Measurements from ENCODE around the gene PAX2. TPM values are rescaled to one million over a fixed set of nuclear protein-coding genes. Genes with fewer than 3 reads are reported as not detected.

Gene PAX2
- total RNA-seq, 1 experiment from 2014 or later, result not detected

DNA sequence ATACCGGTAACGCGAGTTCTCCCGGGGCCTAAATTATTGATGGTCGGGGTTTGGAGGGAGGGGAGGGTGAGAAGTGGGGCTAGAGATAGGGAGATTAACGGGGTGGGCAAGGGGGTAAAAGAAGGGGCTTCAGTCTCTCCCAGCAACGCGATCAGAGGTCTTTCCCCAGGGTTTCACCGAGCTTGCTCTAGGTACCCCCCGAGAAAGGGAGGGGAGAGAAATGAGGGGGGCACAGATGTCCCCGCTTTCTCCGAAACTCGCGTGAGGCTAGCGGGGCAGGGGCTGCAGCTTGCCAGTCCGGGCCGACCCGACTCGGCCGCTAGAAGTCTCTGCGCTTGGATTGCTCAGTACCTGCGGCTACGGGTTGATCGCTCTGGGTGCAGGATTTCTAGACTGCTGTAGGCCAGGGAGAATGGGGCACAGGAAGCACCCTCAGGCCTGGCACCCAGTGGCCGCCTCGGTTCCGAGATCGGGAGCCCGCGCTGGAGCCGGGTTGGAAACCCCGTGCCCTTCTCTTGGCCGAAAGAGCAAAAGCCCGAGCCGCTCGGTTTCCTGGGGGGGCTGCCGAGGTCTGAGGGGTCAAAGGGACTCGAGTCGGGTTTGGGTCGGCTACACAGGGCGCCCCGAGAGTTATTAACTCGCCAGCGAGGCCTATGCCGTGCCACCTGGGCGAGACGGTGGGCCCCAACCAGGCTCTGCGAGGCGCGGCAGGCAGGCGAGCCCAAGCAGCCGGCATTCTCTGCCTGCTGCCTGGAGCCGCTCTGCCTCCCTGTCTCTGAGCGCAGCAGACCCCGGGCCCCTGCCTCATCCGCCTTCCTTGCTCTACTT is 3.1 kb downstream of the PAX2 start:
- Histone ChIP-seq H3K9me3 (replicated peaks) (no peaks in the 10 kb centered on the region), H3K27ac (no peak overlapping the region), H3K4me3 (no peak overlapping the region), H3K27me3 (replicated peaks) (peaks cover 98% of the 10 kb centered on the region), H3K36me3 (no peaks in the 10 kb centered on the region), H3K4me1 (replicated peaks) (no peaks in the 10 kb centered on the region)
- DNase-seq (ENCODE audit: low read depth in 1 of 2, low spot score in 2 of 2), result no peak

DNA sequence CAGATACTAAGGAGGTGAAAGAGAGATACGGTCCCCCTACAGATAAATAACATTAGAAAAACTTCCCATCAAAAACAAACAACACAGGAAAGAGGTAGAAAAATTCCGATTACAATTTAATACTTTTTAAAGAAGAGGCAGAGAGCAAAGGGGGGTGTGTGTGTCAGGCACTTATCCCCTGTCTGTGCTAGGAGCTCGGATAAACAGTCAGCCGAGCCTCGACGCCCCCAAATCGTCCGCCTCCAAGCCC is 3.6 kb downstream of the PAX2 start:
- Histone ChIP-seq H3K9me3 (replicated peaks) (no peaks in the 10 kb centered on the region), H3K36me3 (no peaks in the 10 kb centered on the region), H3K27ac (no peak overlapping the region), H3K4me1 (replicated peaks) (no peaks in the 10 kb centered on the region), H3K4me3 (no peak overlapping the region), H3K27me3 (replicated peaks) (peaks cover 98% of the 10 kb centered on the region)
- DNase-seq (ENCODE audit: low read depth in 1 of 2, low spot score in 2 of 2), result no peak

DNA sequence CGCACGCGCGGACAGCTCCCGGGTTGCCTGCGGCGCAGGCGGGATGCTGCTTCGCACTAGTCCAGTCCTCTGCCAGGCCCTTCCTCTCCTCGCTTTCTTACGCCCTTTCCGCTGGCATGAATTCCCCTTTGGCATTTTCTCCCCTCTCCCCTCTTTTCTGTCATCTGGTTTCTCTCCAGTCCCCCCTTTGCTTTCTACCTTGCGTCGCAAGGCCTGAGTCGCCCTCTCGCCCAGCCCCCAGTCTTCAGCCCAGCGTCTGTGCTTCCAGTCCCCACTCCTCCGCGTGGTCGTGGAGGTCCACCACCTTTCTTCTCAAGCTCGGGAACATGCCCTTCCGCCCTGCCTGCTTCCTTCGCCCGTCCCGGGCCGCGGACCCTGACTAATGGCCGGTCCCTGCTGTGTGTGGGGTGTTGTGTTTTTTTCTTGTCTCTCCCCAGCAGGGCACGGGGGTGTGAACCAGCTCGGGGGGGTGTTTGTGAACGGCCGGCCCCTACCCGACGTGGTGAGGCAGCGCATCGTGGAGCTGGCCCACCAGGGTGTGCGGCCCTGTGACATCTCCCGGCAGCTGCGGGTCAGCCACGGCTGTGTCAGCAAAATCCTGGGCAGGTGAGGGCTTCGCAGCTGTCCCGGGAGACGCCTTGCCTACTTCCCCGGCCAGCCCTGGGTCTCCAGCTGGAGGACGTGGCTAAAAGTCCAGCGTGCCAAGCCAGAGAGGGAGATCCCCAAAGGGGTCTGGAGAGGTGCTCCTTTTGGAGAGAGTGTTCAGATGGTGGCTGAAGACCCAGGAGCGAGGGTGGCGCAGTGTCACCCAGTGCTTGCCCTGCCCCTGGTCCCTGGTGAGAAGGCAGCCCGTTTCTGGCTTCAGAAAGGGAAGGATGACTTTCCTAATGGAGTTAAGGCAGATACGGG is 4.2 kb downstream of the PAX2 start:
- H3K4me3 ChIP-seq, result no peak overlapping the region
- H3K27me3 ChIP-seq (replicated peaks), result peaks cover 98% of the 10 kb centered on the region
- no peaks in the 10 kb centered on the region for H3K36me3 ChIP-seq
- no peaks in the 10 kb centered on the region for H3K9me3 ChIP-seq (replicated peaks)
- DNase-seq (ENCODE audit: low read depth in 1 of 2, low spot score in 2 of 2), result no peak
- H3K4me1 ChIP-seq (replicated peaks), result no peaks in the 10 kb centered on the region
- no peak overlapping the region for H3K27ac ChIP-seq

DNA sequence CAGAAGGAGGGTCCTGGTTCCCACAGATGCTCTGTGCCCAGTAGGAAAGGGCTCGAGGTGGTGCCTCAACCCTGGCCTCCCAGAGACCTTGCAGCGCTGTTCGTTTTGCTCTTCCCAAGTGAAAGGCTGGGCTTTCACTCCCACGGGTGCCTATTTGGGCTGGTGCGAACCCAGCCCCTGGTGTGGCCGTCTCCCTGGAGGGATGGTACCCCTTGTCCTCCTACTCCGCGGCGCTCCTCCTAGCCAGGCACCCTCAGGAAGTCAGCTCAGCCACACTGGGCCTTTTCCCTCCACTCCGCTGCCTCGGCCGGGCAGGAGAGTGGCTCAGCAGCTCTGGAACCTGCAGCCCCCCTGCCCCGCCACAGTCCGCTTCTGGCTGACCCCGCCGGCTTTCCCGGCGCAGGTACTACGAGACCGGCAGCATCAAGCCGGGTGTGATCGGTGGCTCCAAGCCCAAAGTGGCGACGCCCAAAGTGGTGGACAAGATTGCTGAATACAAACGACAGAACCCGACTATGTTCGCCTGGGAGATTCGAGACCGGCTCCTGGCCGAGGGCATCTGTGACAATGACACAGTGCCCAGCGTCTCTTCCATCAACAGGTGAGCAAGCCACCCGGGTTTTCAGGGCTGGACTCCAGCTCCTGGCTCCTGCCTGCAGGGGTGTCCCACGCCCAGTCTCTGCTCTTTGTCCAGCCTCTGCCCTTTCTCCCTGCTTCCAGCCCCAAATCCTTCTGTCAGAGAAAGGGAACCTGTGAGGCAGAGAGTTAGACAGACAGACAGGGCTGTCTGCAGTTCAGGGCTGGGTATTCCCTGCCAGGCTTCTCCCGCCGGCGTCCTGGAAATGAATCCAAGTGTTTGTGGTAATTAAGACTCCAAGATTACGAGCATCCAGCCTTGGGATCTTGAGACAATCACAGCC is 5.2 kb downstream of the PAX2 start:
- DNase-seq (ENCODE audit: low read depth in 1 of 2, low spot score in 2 of 2), result no peak
- H3K4me1 ChIP-seq (replicated peaks), result no peaks in the 10 kb centered on the region
- no peak overlapping the region for H3K4me3 ChIP-seq
- no peak overlapping the region for H3K27ac ChIP-seq
- H3K36me3 ChIP-seq, result no peaks in the 10 kb centered on the region
- peaks cover 99% of the 10 kb centered on the region for H3K27me3 ChIP-seq (replicated peaks)
- no peaks in the 10 kb centered on the region for H3K9me3 ChIP-seq (replicated peaks)

DNA sequence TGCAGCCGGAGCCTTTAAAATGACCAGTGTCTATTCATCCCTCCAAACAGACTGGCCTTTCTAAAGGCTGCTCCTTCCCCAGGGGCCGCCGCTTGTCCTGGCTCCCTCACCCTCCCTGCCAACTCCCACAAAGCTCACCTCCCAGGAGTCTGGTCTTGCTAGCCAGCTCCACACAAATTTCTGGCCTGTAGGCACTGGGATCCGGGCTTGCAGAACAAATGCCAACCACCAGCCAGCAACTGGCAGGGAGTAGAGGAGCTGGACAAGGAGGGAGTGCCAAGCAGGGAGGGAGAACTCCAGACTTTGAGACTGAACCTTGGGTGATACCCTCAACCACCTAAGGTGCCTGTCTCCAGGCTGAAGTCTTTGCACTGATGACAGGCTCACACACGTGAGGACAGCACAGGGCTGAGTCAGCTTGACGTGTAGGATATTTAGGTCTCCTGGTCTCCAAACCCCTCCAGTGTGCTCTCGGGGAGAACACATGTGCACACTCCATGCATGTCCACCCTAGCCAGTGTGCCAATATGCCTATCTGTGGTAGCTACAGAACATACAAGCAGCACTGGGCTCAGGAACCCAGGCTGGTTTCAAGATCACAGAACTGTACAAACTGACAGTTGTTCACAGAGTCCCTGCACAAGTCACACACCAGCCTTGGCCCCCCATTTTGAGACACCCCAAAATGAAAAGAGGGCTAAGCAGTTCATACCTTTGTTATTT is 6.0 kb downstream of the PAX2 start:
- Histone ChIP-seq H3K9me3 (replicated peaks) (no peaks in the 10 kb centered on the region), H3K27ac (no peak overlapping the region), H3K27me3 (replicated peaks) (peaks cover 99% of the 10 kb centered on the region), H3K36me3 (no peaks in the 10 kb centered on the region), H3K4me3 (no peak overlapping the region), H3K4me1 (replicated peaks) (no peaks in the 10 kb centered on the region)
- DNase-seq (ENCODE audit: low read depth in 1 of 2, low spot score in 2 of 2), result no peak

DNA sequence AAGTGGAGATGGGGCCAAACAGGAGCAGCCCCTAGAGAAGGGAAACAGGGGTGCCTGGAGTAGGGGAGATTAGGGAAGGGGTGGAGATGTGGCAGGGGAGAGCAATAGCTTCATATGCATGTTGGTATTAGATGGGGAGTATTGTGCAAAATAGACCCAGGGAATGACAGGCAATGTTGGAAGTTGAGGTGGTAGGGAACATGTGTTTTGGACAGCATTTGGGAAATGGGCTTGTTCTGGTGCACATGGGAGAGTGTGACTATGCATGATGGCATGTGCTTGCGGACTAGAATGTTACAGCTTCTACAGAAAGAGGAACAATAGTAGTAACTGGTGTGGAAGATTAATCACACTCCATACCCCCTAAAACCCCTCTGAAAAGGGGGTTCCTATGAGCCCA is 10.4 kb downstream of the PAX2 start:
- Histone ChIP-seq H3K4me3 (no peak overlapping the region), H3K9me3 (replicated peaks) (no peaks in the 10 kb centered on the region), H3K36me3 (no peaks in the 10 kb centered on the region), H3K27ac (no peak overlapping the region), H3K4me1 (replicated peaks) (no peaks in the 10 kb centered on the region), H3K27me3 (replicated peaks) (peaks cover 94% of the 10 kb centered on the region)
- no peak for DNase-seq (ENCODE audit: low read depth in 1 of 2, low spot score in 2 of 2)

DNA sequence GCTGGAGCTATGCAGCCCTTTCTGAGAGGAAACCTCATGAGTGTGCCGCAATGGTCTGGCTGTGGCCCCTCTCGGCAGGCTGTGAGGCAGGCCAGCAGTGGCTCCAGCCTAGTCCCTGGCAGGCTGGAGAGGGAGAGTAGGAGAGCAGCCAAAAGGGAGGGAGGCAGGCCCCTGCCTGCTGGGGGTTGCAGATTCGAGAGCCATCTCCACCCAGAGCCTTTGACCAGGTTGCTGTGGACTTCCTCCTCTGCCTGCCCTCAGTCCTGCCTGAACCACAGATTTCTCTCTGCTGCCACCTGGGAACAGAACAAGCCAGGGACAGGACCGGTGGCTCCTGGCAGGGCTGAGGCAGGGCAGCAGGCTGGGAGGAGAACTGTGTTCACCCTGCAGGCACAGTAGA is 13.9 kb downstream of the PAX2 start:
- peaks cover 88% of the 10 kb centered on the region for H3K27me3 ChIP-seq (replicated peaks)
- no peak overlapping the region for H3K27ac ChIP-seq
- DNase-seq (ENCODE audit: low read depth in 1 of 2, low spot score in 2 of 2), result no peak
- H3K36me3 ChIP-seq, result no peaks in the 10 kb centered on the region
- H3K4me3 ChIP-seq, result no peak overlapping the region
- no peaks in the 10 kb centered on the region for H3K4me1 ChIP-seq (replicated peaks)
- no peaks in the 10 kb centered on the region for H3K9me3 ChIP-seq (replicated peaks)

DNA sequence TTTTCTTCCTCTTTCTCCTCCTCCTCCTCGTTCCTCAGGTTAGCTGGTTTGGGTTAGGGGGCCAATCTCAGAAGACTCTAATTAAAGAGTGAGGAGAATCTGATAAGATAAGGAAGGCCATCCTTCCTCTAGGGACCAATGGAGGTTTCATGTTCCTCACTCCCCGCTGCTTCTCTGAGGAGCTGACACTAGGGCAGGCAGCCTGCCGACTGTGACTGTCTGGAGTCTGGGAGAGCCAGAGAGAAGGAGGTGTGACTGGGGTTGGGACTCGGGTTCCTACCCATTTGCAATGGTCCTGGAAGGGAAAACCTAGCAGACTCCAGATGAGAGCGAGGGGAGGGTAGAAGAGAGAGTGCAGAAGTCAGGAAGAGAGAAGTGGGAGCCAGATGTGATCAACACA is 15.3 kb downstream of the PAX2 start:
- Histone ChIP-seq H3K27ac (no peak overlapping the region), H3K4me1 (replicated peaks) (no peaks in the 10 kb centered on the region), H3K36me3 (no peaks in the 10 kb centered on the region), H3K4me3 (no peak overlapping the region), H3K9me3 (replicated peaks) (no peaks in the 10 kb centered on the region), H3K27me3 (replicated peaks) (peaks cover 88% of the 10 kb centered on the region)
- no peak for DNase-seq (ENCODE audit: low read depth in 1 of 2, low spot score in 2 of 2)

DNA sequence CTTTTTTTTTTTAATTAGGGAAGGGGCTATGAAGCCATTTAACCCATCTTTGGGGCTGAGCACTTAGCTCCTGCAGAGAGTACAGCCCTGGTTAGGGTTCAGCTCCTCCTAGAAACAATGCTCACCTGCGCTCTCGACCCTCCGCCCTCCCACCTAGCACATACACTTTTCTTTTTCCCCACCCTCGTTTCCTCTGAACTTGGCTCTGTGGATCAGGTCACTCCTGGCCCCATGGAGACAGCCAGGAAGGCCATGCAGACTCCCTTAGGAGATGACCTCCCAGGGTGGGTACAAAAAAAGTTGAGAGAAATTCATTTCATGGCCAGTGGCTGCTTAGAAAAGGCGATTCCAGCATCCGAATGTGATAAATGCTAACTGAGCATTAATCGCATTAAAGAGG is 15.8 kb downstream of the PAX2 start:
- Histone ChIP-seq H3K27me3 (replicated peaks) (peaks cover 88% of the 10 kb centered on the region), H3K9me3 (replicated peaks) (no peaks in the 10 kb centered on the region)
- DNase-seq (ENCODE audit: low read depth in 1 of 2, low spot score in 2 of 2), result no peak

DNA sequence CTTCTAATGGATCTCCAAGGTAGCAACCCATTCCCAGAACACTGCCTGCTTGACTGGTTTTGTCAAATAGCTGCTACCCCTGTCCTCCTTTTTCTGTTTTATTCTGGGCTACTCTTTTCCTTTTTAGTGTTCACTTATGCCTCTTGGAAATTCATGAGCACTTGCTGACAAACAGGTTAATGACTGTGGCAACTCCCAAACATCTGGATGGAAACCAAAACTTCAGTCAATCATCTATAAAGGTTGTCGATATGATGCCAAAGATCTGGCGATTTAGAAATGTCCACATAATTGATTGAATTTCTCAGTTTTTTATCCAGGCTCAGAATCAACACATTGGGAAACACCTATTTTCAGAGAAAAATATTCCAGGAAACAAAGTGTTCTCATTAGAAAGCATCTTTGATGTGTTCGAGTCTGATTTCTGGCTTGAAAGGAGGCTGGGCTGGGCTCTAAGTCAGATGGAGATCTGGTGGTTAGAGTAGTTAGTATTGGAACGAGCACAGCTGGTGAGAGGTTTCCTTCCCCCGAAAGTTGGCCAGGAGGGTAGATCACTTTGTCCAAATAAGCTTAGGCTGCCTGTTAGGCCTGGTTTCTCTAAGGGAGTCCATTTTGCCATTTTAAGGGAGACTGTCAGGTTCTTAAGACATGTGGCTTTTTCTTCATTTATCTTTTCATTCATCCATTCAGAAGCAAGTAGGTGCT is 17.8 kb downstream of the PAX2 start:
- H3K27ac ChIP-seq, result no peak overlapping the region
- no peaks in the 10 kb centered on the region for H3K4me1 ChIP-seq (replicated peaks)
- no peak for DNase-seq (ENCODE audit: low read depth in 1 of 2, low spot score in 2 of 2)
- peaks cover 84% of the 10 kb centered on the region for H3K27me3 ChIP-seq (replicated peaks)
- H3K36me3 ChIP-seq, result no peaks in the 10 kb centered on the region
- no peaks in the 10 kb centered on the region for H3K9me3 ChIP-seq (replicated peaks)
- H3K4me3 ChIP-seq, result no peak overlapping the region

More for the DNA sequence above, 15.8 kb downstream of the PAX2 start:
- H3K4me3 ChIP-seq, result no peak overlapping the region
- H3K27ac ChIP-seq, result no peak overlapping the region
- no peaks in the 10 kb centered on the region for H3K36me3 ChIP-seq
- H3K4me1 ChIP-seq (replicated peaks), result no peaks in the 10 kb centered on the region

DNA sequence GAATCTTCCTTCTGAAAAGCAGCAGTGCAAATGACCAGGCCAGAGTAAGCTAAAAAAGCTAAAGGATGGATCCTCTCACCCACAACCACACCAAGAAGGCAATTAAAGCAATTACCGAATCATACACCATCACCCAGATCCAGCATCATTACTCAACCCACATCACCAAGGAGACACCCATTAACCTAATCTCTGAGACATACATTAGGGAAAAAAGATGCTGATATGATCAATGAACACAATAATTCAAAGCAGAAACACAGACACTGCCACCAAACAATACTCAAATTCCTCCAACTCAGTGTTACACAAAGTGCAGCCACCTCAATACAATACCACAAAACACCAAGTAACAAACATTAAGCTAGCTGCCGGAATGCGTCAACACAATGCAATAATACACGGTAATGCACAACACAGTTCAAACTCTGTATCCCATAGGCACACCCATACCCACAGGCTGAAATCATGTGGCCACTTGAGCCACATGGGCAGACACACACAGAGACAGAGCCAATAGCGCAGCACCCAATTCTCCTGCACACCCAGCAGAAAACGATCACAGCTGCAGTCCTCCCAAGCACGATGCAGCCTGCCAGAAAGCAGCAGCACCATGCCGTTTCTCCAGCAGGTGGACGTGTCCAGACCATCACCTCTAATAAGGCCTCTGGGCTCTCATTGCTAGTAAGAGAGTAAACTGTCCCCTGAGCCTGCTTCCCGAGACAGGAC is 21.5 kb downstream of the PAX2 start:
- DNase-seq (ENCODE audit: low read depth in 1 of 2, low spot score in 2 of 2), result no peak
- no peaks in the 10 kb centered on the region for H3K4me1 ChIP-seq (replicated peaks)
- no peak overlapping the region for H3K27ac ChIP-seq
- H3K36me3 ChIP-seq, result no peaks in the 10 kb centered on the region
- H3K4me3 ChIP-seq, result no peak overlapping the region
- peaks cover 72% of the 10 kb centered on the region for H3K27me3 ChIP-seq (replicated peaks)
- no peaks in the 10 kb centered on the region for H3K9me3 ChIP-seq (replicated peaks)

DNA sequence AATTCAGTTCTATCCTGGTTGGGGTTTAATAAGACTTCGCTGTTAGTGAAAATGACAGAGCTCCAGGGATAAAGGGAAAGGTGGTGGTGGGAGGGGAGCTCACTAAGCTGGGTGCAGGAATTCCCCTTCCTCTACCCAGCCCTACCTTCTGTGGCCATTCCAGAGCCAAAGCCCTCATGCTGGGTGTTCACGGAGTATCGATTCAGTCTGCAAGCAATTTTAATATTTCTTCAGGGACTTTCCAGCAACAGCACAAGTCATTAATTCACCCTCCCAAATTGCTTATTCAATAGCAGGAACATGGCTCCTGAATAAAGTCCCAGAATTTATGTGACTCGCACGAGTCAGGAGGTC is 22.0 kb downstream of the PAX2 start:
- Histone ChIP-seq H3K4me3 (no peak overlapping the region), H3K27ac (no peak overlapping the region), H3K27me3 (replicated peaks) (peaks cover 72% of the 10 kb centered on the region), H3K36me3 (no peaks in the 10 kb centered on the region), H3K4me1 (replicated peaks) (no peaks in the 10 kb centered on the region), H3K9me3 (replicated peaks) (no peaks in the 10 kb centered on the region)
- no peak for DNase-seq (ENCODE audit: low read depth in 1 of 2, low spot score in 2 of 2)
